GM21360 (cell line): Measurements from ENCODE around the gene LANCL3.
"Not testable (repeated sequence)": the region's sequence is repeated elsewhere in the genome, so short reads cannot be mapped to it uniquely, and the experiment has no call there.

ENCODE experiments used
- ATAC-seq: cut with Tn5 transposase; IDR thresholded peaks from one replicate; pipeline ENCODE4 v1.9.1; 2021; ENCODE audit warnings: mild to moderate bottlenecking, moderate library complexity; ENCODE audit not compliant: unreplicated experiment

The LANCL3 gene

DNA sequence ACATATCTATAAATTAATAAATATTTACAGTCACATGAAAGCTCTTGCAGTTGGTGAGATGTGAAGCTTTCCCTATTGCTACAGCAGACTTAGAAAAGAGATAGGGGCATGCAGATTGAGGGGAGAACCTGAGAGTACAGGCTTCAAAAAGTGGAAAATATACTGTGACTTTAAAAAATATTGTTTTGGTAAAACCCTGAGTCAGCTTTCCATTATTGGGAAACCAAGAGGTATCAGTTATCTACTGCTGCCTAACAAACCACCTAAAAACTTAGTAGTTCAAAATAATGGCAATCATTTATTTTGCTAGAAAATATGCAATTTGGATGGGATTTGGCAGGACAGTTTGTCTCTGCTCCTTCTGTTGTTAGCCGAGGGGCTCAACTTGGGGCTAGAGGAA, 38.3 kb downstream of the LANCL3 start:
- no peak for ATAC-seq

DNA sequence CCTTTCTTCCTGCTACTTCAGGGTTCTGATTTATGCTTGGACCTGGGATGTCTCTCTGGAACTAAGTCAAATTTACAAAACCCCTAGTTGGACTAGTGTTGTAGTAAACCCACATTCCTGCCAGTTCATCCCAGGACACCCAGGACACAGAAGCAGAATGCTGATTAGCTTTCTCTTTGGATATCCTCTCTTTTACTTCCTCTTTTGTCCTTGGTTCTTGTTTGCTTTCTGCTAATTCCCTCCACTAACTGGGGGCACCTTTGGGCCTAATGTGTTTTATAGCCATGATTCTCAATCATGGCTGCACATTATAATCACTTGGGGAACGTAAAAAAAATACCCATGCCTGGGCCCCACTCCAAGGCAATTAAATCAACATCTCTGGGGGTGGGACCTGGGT, 42.5 kb downstream of the LANCL3 start:
- no peak for ATAC-seq

DNA sequence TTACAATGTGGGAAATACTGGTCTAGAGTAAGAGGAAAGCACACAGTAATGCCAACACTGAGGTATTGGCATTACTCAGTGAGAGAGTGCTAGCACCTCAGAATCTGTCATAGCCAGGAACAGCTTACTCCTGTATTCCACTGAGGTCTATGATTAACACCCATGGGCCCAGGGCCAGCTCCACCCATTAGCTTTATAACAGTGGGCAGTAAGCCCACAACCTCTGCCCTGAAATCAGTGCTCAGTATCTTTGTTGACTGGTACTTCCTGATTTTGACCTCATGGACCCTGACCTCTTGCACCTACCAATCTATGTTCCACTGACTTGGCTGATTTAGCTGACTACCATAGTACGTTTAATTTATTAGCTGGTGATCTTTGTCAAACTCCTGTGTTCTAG, 56.1 kb downstream of the LANCL3 start:
- no peak for ATAC-seq

- ATAC-seq = no peak
These were observed 66.6 kb downstream of the LANCL3 start for GRCh38 chrX:37638047-37638446.

GRCh38 chrX:37640142-37640541, 68.7 kb downstream of the LANCL3 start:
- ATAC-seq = no peak

- no peak for ATAC-seq
These were observed 70.4 kb downstream of the LANCL3 start for GRCh38 chrX:37641859-37642258.

GRCh38 chrX:37644381-37645305, 73.2 kb downstream of the LANCL3 start:
- ATAC-seq = no peak

DNA sequence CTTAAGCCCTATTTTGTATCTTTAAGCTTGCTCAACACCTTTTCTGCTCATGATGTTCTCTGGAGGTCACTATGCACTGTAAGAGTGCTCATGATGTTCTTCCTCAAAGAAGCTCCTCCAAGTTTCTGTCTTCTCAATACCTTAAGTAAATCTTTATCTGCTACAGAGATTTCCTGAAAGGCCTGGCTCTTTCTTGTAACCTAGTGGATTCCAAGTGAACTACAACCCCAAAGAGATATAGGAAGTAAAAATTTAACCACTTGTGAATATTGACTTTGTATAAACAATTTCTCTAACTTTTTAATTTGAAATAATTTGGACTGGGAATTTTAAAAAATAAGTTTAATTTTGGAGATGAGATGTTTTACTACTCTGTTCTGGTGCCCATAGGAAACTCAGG, 74.8 kb downstream of the LANCL3 start:
- ATAC-seq = no peak

DNA sequence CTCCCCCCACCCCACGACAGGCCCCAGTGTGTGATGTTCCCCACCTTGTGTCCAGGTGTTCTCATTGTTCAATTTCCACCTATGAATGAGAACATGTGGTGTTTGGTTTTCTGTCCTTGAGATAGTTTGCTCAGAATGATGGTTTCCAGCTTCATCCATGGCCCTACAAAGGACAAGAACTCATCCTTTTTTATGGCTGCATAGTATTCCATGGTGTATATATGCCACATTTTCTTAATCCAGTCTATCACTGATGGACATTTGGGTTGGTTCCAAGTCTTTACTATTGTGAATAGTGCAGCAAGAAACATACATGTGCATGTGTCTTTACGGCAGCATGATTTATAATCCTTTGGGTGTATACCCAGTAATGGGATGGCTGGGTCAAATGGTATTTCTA, 79.4 kb downstream of the LANCL3 start:
- ATAC-seq = not testable (repeated sequence)

DNA sequence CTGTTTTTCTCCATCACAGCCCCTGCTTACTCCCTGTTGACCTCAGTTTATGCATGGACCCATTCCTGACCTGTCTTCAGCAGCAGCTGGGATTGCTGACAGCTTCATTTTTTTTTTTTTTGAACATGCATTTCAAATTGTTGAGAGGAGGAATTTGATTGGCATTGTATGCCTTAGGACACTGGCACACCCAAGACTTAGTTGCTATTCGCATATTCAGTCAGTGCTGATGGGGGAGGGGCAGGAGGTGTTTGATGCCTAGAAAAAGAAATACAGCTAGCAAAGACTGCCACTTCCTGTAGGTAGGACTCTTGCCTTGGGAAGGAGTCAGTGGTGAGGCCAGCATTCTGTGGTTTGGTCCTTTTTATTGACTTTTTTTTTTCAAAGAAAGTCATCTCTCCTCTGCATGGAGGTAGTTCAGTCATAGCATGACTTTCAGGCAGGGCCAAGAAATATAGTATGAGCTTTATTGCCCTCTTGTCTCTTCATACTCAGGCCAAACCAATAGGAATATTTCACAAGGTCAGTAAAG, 80.5 kb downstream of the LANCL3 start:
- no peak for ATAC-seq

GRCh38 chrX:37652589-37653231, 81.2 kb downstream of the LANCL3 start:
- ATAC-seq = no peak

DNA sequence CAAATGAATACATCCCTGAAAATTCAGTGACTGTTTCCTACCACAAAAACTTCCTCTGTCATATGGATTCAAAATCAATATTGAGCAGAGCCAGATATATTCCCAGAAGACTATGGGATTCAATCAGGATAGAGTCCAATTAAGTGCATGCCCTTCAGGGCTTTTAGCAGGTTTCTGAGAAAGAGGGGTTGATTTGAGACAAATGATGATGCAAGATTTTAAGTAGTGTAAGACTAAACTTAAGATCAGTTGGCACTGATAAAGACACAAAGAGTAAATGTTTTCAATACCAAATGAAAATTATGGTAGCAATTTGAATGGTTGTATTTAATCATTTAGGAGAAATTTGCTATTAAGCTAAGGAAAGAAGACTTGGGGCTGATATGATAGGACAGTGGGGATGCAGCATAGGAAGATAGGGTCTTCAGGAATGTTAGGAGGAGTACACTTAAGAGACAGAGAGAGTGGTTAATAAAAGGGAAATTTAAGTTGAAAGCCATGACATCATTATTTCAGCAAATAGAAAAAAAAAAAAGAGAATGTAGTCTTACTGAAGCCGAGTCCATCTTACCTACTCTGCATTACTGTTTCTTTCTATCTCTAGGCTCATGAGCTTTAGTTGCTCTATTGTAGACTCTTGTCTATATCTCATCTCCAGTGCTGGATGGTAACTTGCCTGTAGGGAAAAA, 82.1 kb downstream of the LANCL3 start:
- no peak for ATAC-seq

- no peak for ATAC-seq
These were observed 87.0 kb downstream of the LANCL3 start for GRCh38 chrX:37658343-37659030.

- ATAC-seq = no peak
These were observed 87.6 kb downstream of the LANCL3 start for GRCh38 chrX:37659047-37659446.

DNA sequence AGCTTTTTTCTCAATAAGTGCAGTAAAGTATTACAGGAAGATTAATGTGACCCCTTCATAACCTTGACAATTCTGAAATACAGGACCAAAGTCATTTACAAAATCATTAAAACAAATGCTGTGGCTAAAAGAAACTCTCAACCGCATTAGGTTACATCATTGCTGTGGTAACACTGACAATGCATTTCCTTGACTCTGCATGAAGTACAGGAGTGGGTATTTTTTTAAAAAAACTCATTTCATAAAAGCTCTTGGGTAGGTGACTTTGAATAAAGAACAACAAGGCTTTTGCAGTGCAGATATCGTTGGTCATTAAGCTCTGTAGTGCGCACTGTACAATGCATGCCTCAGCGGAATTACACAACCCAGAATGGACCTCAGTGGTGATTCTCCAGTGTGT, 90.7 kb downstream of the LANCL3 start:
- ATAC-seq = no peak

- ATAC-seq = no peak
These were observed 95.1 kb downstream of the LANCL3 start for GRCh38 chrX:37666516-37666915.

DNA sequence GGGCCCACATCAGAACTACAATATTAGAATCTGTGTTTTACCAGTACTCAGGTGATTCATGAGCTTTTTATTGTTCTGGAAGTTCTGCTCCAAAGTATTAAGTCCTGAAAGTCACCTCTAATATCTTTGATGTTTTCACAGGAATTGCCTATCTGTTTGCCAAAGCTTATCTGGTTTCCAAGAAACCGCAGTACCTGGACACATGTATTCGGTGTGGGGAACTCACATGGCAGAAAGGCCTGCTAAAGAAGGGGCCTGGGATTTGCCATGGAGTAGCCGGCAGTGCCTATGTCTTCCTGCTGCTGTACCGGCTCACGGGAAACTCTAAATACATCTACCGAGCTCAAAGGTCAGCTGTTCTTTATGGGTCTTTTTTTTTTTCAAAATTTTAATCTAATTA, 95.7 kb downstream of the LANCL3 start:
- ATAC-seq = no peak

GRCh38 chrX:37672563-37672962, 101.1 kb downstream of the LANCL3 start:
- ATAC-seq = no peak

DNA sequence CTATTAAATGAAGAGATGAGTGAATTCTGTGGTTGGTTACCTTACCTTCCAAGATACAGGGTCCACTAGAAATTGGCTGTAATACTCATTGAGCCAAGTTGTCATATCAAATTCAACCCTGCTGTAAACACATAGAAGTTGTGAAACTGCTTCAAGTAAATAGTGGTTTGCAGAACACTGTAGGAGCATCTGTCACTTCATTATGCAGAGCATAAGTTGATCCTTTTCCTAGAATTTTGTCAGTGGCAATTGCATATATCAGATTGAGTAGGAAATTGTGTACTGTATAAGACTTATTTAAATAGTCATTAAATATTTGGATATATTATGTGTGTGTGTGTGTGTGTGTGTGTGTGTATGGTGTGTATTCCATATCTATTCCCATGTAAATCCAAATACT, 105.3 kb downstream of the LANCL3 start:
- no peak for ATAC-seq

- ATAC-seq = no peak
These were observed 105.8 kb downstream of the LANCL3 start for GRCh38 chrX:37677243-37677642.

DNA sequence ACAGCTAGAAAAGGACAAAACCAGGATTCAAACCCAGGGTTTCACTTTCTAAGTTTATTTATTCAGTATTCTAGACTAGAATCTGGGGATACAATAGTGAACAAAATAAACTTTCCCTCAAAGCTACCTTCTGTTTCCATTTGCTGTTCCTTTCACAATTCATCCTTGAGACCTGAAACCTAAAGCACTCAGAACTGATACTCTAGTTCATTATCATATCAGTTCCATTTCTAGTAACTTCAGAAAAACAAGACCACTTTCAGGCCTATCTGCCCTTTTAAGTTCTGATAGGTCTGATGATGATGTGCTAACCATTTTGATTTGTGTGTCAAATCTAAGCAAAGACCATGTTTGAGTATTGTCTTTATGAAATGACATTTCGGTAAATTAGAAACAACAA, 106.3 kb downstream of the LANCL3 start:
- ATAC-seq = peak; percentile 79
